ENCODE measurements around the gene RBM46.
"Not testable (repeated sequence)": the region's sequence is repeated elsewhere in the genome, so short reads cannot be mapped to it uniquely, and the experiment has no call there.

DNA sequence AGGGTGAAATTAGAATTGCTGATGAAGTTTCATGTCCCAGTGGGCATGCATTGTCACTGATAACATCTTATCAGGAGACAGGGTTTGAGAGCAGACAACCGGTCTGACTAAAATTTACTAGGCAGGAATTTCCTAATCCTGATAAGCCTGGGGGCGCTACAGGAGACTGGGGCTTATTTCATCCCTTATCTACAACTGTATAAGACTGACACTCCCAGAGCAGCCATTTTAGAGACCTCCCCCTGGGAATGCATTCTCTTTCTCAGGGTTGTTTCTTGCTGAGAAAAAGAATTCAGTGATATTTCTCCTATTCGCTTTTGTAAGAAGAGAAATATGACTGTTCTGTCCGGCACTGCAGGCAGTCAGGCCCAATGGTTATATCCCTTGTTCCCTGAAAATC lies 93.0 kb downstream of the RBM46 start:
- TF ChIP-seq CTCF, POLR2A (IDR thresholded peaks at IDR 0.05): not testable (repeated sequence)

Measured in prostate gland (tissue), 2 donors.